SW 1271 (cell line): ENCODE data around the gene TMEFF1.

Experiments
- DNase-seq, 2 experiments: peaks; one replicate each; lab custom pipeline; 2025; lab: John Stamatoyannopoulos, UW

The TMEFF1 gene

DNA sequence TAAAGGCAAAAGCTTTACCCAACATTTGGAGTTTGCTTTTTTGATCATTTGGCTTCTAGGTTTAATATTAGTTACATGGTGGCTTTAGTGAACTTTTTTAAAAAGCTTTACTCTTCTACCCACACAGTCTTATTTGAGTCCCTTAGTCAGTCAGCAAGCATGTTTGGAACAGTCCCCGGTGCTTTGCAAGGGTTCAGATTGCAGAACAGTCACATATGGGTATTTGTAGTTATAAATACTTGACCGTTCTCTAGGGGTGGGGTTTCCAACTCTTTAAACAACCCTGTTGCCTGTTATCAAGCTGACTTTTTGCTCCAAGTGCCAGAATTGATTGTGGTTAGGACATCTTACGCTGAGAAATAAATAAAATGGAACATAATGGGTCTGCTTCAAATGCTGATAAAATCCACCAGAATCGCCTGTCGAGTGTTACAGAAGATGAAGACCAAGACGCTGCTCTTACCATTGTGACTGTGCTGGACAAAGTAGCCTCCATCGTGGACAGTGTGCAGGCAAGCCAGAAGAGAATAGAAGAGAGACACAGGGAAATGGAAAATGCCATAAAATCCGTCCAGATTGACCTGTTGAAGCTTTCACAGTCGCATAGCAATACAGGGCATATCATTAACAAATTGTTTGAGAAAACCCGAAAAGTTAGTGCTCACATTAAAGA is 105.0 kb downstream of the TMEFF1 start, which contains the start of gene CAVIN4:
Gene CAVIN4 (plus strand): TSS at position 304 of the 673 bp plus-strand sequence. CDS start 65 bp downstream, at position 369.
- no peak for DNase-seq

DNA sequence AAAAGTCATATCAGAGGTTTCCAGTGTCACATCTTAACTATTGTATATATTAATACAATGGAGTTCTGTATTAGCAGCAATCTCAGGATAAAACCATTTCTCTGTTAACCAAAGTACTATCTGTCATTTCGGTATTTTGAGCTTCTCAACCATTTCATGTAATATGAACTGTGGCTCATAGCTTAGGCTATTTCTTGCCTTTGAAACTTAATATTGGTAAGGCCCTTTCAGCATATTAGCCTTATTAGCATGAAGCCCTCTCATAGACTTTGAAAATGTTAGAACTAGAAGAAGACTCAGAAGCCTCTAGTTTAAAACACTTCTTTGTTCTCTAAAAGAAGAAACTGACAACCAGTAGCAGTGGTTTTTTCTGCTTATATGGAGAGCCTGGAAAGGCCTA is 105.7 kb downstream of the TMEFF1 start:
- no peak for DNase-seq

DNA sequence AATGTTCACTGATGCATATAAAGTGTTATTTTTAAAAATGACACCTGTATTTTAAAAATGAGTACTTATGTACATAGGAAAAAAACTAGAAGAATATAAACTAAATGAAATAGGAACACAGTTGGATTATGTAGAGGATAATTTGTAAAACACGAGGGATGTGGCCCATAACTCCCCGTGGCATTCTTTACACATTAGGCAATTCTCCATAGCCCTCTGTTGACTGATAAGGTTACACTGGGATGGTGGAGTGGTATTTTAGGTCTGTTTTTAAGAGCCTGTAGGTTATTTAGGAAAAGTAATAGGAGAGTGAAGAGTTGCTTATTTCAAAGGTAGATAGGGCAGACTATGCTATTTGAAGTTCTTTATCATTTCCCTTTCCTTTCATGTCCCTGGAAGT is 106.7 kb downstream of the TMEFF1 start:
- DNase-seq, result no peak

DNA sequence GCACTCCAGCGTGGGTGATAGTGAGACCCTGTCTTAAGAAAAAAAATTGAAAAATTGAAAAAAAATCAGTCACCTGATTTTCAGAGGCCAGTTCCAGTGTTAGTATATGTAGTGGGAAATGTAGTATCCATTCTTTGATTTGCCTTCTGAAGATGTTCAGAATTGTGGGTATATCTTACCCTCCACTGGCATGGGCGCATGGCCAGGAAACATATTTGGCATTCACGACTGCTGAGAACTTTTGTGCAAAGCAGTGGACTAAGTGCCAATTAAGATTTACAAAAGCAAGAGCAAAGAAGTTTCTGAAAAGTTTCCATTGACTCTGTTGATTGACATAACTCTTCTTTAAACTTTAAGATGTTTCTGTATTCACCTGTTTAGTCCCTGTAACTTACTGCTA is 107.3 kb downstream of the TMEFF1 start:
- DNase-seq, result no peak

DNA sequence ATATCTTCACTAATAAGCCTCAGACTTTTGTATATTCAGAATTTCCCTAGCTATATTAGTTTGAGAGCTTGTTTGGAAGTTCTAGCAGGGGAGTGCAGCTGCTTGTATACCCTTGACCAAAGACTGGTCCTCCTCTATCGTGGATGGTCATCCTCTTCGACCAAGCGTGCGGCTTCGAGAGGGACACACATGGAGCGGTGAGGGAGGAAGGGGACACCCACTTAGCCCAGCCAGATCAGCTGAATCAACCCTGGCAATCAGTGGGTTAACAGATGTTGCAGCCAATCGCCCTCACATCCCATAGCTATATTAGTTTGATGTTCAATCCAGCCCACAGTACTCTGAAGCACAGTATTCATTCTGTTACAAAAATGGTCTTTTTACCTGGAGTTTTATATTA is 108.1 kb downstream of the TMEFF1 start:
- DNase-seq, result no peak

DNA sequence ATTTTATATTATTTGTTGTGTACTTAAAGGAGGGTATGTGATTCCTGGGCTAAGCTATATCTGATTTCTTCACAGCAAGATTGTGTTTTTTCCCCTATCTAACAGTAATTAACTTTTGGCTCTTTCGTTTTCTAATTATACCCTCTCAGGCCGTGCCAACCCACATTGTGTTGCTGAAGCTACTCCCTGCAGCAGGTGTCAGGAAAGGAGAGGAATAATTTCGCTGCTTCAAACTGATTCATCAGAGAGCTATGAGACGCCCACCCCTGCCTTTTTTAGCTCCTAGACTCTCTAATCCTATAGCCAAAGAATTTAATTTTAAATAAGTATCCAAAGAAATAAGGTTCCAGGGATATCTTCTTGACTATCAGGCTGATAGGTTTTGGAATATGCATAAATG is 108.7 kb downstream of the TMEFF1 start:
- DNase-seq, result no peak

DNA sequence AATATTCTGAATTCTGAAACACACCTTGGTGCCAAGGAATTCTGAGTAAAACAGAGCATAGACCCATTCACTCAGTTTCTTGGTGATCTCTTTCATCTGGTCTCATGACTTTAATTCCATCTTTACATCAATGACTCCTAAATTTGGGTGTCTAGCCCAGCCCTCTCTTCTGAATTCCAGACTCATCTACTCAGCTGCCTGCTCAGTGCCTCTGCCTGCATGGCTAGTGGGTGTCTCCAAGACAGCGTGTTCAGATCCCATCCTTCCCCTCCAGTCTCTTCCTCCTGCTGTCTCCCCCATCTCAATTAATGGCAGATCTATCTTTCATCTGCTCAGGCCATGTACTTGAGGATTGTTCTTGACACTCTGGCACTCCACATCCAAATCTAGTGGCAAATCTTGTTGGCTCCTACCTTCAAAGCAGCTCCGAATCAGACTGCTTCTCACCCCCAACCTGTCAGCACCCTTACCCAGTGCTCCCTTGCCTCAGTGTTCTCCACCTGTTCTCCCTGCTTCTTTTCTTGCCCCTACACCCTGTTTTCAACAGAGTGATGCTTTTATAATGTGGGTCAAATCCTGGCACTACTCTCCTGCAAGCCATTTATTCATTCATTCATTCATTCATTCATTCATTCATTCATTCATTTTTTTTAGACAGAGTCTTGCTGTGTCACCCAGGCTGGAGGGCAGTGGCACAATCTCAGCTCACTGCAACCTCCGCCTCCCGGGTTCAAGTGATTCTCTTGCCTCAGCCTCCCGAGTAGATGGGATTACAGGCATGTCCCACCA is 110.3 kb downstream of the TMEFF1 start:
- DNase-seq, result no peak

DNA sequence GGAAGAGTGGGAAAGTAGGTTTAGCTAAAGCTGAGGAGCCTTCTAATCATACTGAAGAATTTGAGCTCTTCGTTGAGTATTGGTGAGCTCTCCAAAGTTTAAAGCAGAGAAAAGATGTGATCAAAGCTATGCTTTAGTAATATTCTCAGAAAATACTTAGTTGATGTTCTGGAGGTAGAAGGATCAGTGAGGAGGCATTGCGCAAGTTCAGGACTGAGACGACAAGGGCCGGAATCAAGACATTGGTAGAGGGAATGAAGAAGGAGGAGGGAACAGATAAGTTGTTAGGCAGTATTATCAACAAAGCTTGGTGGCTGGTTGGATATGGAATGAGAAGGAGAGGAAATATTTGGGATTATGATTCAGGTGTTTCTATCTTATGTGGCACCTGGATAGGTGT is 112.0 kb downstream of the TMEFF1 start:
- DNase-seq, result no peak

DNA sequence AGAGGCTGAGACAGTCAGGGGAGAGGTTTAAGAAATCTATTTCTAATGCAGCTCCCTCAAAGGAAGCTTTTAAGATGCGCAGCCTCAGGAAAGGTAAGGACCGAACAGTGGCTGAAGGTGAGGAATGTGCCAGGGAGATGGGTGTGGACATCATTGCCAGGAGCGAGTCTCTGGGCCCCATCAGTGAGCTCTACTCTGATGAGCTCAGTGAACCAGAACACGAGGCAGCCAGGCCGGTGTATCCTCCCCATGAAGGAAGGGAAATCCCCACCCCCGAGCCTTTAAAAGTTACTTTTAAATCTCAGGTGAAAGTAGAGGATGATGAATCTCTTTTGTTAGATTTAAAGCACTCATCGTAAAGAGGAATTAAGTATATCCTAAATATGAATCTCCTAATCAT is 113.1 kb downstream of the TMEFF1 start:
- DNase-seq, result no peak

DNA sequence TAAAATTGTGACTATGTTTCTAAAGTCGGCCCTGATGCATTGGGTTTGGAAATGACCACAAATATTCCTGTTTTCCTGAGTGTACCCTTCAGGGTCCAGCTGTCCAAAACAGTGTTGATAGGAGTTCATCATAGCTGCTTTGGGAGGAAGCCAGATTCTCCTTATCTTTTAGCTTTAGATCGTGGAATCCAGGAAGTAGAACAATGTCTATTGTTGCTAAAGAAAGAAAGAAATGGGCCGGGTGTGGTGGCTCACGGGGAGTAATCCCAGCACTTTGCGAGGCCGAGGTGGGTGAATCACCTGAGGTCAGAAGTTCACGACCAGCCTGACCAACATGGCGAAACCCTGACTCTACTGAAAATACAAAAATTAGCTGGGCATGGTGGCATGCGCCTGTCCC is 114.4 kb downstream of the TMEFF1 start:
- DNase-seq, result no peak

DNA sequence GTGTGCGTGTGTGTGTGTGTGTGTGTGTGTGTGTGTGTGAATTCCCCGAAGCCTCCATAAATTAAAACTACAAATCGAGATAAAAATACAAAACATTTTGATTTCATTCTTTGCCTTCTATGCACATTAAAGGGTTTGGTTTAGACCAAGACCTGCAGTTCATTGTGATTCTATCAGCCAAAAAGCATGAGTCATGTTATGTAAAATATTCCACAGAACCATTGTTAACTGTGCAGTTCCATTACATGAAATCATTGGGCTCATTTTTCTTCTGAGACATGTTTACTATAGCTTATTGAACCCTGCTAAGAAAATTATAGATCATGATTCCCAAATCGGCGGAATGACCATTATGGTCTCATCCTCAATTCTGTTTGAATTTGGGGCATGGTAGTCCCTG is 116.6 kb downstream of the TMEFF1 start:
- no peak for DNase-seq

DNA sequence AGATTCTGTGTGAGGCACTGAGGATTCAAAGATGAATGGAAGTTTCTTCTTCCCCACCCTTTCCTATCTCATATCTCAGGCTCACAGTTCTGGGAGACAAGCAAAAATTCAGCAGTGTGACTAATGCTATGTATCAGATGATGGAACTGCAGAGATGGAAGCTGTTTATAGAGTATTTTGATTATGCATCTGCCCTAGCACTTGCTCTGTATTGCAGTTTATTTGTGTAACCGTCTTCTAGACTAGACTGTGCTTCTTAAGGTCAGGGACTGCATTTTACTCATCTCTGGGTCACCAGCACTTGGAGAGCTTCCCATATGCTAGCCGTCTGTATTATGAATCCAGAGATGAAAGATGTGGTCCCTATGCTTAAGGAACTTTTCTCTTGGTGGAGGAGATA is 117.5 kb downstream of the TMEFF1 start:
- DNase-seq, result no peak

DNA sequence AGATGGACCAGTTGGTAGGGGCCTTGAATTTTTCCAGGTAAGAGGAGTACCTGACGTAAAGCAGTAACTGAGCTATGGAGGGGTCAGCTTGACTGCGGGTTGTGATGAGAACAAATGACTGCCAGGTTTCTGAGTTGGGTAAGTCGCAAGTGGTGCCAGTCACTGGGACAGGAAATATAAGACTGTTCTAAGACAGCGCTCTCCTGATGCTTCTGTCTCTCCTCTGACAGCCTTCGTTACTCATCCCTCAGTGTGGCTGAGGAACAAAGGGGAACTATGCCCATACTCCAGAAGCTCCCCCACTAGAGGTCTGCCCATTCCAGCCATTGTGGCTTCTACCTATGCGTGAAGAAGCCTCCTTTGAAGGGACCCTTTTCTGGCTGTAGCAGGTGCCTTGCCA is 118.2 kb downstream of the TMEFF1 start:
- no peak for DNase-seq

DNA sequence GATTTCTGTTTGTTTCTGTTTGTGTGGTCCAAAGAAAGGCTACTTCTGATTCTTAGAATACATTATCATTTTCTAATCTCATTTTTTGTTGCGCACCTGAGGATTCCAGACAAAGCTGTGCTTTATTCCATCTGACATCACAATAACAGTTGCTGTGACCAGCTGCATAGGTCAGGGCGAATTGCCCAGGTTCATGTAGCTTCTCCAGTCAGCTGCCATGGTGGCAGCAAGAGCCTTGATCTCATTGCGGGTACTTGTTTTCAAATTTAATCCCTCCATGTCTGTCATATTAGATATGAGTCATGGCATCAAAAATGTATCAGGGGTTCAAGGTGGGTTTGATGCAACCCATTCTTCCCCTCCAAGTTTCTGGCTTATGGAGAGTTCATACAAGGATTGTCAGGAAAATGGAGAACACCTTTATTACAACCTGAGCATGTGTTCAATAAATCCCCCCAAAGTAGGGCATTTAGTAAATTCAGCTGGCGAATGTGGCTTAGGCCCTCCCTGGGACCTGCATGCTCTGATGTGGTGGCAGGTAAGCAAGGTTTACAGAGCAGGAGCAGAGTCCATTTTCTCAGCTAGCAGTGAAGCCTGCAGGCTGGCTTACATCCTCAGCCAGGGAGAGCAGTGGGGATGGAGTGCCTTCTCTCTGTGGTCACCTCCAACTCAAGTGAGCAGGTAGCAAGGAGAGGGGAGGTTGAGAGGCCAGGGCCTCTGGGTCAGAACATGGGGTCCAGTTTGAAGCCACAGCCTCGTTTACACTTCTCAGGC is 118.9 kb downstream of the TMEFF1 start:
- no peak for DNase-seq

DNA sequence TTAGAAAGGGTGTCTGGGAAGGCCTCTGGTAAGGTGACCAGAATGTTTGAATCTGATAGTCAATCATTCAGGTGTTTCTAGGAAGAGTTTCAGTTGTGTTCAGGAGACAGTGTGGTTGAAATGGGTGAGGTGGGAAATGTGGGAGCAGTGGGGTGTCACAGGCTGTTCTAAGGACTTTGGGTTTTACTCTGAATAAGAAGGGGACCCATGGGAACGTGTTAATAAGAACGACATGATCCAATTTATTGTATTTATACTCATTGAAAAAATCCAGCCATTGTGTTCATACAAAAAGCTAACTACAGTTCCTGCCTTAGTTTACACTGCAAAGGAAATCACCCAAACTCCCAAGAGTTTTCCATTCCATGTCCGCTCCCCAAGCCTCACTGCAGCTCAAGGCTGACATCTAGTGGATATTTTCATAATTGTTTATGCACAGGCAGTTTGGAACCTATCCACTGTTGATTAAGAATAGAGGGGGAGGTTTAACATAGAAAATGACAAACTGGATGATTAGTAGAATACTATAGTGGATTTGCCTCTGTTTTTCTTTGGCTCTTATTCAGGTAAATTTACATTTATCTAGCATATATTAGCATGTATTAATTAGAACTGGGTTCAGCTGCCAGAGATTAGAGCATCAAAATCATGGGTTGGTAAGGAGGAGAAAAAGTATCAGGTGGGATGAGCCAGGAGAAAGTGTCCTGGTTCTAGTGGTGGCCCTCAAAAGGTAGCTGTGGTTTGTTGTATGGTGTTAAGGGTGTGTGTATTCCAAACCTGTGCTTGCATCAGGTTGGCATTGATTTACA is 122.6 kb downstream of the TMEFF1 start:
- DNase-seq, result peak; percentile 24 to 64

DNA sequence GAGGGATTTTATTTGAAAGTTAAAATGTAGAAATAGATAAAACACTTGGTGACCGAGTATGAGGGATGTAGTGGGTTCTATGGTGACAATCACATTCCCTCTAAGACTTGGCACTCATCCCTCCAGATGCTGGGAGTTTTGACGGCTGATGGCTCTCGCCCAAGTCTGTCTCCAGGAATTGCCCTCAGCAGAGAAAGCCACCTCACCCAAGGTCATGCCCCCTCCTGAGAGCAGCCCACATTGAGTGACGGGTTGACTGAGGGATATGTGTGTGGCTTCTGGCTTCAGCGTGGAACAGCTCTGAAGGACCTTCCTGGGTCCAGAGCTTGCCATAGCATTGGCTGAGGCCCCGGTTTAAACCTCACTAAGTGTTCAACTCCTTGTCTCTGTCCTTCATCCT is 124.3 kb downstream of the TMEFF1 start:
- no peak for DNase-seq

DNA sequence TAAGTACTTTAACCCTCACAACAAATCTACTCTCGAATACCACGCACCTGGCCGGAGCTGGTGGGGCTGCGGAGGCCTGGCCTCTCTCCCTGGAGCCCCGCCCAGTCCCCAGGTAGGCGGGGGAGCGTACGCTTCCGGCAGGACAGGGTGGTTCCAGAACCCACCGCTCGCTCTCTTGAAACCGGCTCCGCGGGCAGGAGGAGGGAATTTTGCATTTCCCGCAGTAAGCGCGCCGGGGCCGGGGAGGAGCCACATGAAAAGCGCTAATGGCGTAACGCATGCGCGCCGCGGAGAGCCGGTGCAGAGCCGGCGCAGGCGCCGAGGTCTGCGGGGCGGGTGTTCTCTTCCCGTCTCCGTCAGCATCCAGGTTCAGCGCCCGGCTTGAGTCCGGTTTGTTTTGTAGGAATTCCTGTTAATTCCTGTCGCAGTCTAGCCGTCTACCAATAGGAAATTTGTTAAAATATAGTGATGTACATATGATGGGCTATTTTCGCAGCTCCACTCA is 125.7 kb downstream of the TMEFF1 start:
- peak; percentile 21 to 73 for DNase-seq

DNA sequence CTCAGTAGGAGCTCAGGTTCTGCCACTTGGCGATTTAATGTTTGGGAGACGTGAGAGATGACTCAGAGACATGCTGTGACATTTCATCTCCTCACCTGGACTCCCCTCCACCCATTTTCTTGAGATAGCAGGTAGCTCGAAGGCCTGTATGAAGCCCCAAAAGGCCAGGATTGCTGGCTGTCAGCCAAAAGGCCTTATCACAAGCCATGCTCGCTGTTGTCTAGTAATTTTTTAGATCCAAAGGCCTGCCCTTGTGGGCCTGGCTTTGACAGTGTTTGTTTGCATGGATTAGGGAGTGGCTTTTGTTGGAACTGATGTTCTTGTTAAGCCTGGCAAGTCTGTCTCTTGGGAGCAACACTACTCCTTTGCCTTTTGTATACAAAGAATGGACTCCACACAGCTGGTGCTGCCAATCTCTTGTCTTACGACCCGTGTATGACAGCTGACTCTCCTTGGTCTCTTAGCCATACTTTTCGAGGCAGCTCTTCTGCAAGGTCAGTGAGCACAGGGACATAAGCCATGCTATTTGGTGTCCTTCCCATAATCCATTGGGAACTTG is 127.7 kb downstream of the TMEFF1 start:
- no peak for DNase-seq

DNA sequence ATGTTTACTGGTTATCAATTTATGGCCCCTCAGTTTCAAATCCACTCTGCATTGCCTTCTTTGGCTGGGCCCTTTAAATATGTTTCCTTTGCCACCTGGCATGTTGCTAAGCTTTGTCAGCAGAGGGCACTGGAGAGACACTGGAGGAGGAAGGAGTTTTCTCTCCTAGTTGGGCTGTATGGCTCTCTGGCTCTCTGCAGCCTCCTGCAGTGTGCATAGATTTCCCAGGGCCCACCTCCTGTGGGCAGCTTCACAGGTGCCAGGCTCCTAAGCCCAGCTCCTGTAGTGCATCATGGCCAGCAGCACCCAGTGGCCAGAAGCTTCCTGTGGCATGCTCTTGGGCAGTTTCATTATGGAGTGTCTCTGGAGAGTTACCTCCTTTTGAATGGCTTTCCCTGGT is 128.3 kb downstream of the TMEFF1 start:
- peak; percentile 52 to 53 for DNase-seq

DNA sequence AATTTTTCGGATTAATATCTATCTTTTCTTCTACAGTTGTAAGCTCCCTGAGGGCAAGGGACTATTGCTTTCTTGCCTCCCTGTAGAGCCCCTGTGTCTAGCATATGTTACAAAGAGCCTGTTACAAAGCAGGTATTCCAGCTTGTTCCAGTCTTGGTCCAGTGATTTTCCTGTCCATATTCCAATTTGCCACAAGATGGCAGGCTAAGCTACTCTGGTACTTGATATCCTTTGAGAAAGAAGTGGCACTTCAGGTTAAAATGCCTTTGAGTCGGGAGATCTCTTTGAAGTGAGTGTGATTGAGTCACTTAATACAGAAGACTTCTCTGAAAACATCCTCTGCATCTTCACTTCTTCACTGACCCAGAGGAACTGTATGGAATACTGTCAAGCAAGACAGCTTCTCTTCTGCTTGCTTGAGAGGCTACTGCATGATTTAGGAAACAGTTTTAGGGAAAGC is 129.4 kb downstream of the TMEFF1 start:
- DNase-seq, result peak; percentile 12 to 60

DNA sequence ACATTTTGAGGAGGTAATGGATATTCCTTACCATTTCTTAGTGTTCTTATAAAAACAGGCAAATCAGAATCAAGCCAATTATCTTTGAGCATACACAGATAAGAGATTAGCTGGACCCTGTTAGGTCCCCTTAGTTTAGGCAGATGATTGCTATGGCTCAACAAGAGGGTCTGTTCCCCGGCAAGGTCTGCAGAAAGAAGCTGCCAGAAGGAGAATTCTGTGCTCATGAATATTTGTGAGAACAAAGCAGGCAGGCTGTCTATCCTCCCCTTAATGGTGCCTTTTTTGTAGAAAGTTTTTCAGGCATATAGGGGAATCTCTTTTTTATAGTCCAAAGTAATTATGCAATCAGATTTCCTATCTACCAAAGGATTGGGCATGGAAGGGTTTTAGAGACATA is 132.5 kb downstream of the TMEFF1 start:
- no peak for DNase-seq
